NCI-H460 (cell line): Measurements from ENCODE around the gene RHOG. TPM values are rescaled to one million over a fixed set of nuclear protein-coding genes. Genes with fewer than 3 reads are reported as not detected.
"Not testable (repeated sequence)": the region's sequence is repeated elsewhere in the genome, so short reads cannot be mapped to it uniquely, and the experiment has no call there.

ENCODE experiments used
- DNase-seq: peaks from one replicate; pipeline ENCODE4 v3.0.0-alpha.2; 2016; ENCODE audit warnings: low read depth; ENCODE audit errors: extremely low read depth
- total RNA-seq: library from RNA; depleted of rRNA; stranded (reverse); fragments of >200 nt; shearing (Covaris generic); gene quantifications from 2 replicates; pipeline ENCODE4 v1.2.3, GENCODE V29; 2014

The RHOG gene
- total RNA-seq, 1 experiment from 2014 or later = 15.4 TPM

DNA sequence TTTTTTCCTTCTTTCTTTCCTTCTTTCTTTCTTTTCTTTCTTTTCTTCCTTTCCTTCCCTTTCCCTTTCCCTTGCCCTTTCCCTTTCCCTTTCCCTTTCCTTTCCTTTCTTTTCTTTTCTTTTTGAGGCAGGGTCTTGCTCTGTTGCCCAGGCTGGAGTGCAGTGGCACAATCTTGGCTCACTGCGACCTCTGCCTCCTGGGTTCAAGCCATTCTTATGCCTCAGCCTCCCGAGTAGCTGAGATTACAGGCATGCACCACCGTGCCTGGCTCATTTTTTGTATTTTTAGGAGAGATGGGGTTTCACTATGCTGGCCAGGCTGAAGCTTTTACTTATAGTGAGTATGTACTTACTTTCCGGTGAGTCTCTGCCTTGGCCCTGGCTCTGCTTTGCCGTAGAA lies 25.9 kb downstream of the RHOG start:
- not testable (repeated sequence) for DNase-seq

DNA sequence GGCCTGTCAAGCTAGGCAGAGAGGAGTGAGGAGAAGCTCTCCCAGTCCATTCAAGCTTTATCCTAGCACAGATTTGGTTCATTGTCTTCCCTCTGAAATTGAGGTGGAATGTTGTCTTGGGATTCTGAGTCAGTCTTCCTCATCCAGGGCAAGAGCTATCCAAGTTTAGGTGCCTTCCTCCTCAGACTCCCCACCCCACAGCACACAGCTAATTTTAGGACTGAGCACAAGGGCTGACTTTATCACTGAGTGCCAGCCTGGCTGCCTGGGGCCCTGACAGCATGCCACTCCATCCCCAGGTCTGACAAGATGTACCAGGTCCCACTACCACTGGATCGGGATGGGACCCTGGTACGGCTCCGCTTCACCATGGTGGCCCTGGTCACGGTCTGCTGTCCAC lies 29.8 kb downstream of the RHOG start:
- no peak for DNase-seq

DNA sequence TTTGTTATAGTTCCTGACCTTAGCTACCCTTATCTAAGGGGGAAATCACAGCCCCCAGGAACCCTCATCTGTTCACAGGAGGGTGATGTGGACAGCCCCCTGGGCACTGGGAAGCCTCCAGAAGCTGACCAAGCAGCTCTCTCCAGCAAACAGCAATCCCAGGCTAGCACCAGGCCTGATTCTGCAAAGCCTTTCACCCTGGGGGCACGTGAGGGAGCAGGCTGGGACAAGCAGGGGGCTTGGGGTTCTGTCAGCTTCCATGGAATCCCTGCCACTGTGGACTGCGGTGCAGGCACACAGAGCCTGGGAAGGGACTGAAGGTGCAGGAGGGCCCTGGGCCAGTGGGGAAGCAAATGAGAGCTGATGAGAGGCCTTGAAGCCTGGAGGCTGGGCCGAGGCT lies 30.3 kb downstream of the RHOG start:
- DNase-seq = no peak

DNA sequence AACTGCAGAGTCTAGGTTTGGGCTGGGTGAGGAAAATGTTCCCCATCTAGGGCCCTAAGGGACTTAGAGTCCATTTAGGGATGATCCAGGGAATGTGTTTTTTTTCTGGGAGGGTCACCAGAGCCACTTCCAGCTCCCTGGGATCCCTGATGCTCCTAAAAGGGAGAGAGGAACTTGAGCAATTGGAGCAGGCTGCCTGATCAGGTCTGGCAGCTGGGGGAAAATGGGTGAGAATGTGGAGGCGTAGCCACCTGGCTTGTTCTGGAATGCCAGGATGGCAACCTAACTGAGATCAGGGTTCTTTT lies 31.2 kb downstream of the RHOG start:
- DNase-seq = no peak

DNA sequence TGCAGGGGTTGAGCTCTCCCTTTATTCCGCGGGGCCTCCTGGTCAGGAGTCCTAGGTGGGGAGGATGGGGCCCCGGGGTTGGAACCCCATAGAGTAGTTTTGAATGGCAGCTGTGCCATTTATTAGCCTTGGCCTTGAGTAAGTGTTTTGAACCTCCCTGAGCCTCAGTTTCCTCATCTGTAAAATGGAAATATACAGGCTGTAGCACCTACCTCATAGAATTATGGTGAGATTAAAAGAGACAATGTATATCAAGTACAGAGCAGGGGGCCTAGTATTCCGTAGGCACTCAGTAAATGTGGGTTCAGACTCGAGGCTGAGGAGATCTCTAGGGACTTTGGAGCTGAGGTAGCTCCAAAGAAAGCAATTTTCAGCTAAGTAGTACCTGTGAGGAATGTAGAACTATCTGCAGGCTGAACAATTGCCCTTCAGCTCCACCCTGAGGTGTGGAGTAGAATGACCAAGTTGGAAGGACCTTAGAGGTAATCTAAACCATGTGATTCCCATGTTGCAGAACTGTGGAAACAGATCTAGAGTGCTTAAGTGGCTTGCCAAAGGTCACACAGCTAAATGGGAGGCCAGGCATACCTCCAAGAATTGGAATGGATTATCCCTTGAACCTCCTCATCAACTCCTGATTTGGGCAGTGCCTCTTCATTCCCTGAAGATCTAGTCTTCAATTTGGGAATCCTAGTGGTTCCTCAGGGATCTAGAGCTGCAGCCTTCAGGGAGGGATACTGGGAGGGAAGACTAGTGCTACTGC lies 31.7 kb downstream of the RHOG start:
- DNase-seq = peak; percentile 31

DNA sequence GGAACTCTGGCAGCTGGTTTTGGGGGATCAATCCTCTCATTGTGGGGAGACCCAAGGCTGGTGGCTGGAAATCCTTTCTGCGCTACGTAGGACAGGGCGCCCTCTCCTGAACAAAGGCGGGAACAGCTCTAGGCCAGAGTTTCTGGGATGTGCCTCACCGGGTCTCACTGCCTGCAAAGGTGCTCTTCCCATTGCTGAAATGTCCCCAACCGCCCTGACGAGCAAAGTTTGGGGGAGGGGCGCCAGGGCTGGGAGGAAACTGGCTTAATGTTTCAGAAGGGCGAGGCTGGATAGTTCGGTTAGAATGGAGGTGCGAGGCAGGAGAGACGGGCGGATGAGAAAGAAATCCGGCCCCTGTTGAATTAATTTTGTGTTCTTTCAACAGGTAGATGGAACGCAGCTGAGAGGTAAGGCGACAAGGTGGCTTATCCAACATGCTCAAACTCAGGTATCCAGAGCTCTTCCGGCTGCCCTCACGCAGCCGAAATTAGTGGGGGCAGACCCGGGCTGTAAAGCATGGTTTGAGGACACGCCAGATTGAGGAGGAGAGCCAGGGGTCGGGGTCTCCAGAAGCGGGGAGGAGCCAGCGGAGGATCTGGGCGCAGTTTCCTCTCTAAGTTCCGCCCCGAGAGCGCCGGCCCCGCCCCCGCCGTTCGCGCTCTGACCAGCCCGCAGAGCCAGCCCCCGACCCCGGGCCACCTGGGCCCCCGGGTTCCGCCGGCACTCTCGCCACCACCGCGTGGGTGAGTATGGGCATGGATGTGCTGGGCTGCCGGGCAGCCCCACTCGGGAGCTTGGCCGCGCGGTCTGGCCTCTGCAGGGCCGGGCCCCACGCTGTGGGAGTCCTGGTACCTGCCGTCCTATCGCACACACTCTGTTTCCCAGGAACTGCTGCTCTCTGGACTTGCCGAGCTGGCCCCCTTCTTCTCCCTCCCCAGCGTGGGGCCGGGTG lies 32.6 kb downstream of the RHOG start, which contains the start of gene PGAP2:
PGAP2 (plus strand) TSS at position 652 of the 952 bp plus-strand sequence. CDS start 2,700 bp downstream, outside the sequence.
- peak; percentile 41 for DNase-seq

DNA sequence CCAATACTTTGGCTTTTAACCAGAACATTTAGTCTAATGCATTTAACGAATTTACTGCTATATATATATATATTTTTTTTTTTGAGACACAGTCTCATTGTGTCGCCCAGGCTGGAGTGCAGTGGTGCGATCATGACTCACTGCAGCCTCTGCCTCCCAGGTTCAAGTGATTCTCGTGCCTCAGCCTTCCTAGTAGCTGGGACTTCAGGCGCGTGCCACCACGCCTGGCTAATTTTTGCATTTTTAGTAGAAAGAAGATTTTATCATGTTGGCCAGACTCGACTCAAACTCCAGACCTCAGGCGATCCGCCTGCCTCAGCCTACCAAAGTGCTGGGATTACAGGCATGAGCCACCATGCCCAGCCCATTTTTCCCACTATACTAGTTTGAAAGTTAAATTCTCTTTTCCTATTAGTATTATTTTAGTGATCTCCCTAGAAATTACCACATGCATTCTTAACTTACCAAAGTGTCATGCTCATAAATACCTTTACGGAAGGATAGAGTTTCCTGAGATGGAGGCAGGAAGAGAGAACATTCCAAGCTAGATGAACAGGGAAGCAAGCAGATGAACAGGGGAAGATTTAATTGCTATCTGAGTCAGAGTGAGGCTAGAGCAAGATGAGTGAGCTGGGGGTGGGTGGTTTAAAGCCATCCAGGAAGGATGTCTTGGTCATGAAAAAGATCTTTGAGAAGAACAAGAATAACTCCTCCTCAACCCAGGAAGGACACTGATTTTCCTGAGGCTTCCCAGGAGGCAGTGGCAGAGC lies 36.8 kb downstream of the RHOG start:
- DNase-seq = no peak

DNA sequence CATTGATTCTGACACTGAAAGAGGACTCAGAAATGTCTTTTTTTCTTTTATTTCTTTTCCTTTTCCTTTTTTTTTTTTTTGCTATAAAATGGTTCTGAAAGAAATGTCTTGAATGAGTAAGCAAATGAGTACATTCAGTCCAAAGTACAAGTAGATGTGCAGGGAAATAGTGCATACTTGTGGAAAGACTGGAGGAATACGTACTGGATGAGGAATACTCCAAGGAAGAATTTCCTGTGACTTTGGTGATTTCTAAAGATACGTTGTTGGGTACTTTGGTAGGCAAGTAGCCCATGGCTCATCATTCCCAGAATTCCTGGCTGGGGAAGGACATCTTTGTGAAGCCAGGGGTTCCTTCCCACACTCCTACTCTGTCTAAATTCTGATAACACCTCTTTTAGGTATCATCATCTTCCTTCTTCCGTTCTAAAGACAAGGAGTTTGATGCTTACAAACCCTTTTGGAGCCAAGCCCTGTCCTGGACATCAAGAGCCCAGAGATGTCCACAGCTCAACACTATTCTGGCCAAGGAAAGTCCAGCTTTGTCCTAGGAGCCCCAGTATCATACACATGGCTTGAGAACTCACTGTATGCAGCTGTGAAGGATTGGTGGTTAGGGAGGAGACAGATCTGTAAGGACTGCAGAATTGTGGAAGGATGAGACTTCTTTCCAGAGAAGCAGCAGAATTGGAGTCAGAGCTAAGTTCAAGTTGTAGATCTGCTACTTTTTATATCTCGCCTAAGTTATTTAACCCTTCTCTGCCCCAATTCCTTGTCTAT lies 38.6 kb downstream of the RHOG start:
- DNase-seq = no peak

DNA sequence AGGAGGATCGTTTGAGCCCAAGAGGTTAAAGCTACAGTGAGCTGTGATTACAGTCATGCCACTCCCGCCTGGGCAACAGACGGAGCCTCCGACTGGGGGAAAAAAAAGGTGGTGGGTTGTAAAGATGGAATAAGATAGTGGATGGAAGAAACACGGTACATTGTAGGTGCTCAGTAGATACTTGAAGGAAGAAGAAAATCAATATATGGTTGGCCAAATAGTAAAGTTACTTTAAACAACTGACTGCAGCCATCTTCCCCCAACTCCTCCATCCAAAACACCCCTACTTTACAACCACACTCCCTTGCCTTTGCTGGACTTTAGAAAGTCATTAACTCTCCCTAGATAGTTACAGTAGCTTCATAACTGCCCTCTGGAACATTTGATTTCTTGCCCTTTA lies 40.9 kb downstream of the RHOG start:
- no peak for DNase-seq

DNA sequence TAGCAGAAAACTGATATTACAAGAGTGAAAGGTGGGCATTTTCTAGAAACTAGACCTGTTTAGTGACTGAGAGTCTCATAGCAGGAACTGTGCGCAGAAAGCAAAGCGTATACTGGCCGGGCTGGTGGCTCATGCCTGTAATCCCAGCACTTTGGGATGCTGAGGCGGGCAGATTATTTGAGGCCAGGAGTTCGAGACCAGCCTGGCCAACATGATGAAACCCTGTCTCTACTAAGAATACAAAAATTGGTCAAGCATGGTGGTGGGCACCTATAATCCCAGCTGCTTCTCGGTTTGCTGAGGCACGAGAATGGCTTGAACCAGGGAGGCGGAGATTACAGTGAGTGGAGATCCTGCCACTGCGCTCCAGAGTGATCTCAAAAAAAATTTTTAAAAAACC lies 41.6 kb downstream of the RHOG start:
- DNase-seq = no peak

DNA sequence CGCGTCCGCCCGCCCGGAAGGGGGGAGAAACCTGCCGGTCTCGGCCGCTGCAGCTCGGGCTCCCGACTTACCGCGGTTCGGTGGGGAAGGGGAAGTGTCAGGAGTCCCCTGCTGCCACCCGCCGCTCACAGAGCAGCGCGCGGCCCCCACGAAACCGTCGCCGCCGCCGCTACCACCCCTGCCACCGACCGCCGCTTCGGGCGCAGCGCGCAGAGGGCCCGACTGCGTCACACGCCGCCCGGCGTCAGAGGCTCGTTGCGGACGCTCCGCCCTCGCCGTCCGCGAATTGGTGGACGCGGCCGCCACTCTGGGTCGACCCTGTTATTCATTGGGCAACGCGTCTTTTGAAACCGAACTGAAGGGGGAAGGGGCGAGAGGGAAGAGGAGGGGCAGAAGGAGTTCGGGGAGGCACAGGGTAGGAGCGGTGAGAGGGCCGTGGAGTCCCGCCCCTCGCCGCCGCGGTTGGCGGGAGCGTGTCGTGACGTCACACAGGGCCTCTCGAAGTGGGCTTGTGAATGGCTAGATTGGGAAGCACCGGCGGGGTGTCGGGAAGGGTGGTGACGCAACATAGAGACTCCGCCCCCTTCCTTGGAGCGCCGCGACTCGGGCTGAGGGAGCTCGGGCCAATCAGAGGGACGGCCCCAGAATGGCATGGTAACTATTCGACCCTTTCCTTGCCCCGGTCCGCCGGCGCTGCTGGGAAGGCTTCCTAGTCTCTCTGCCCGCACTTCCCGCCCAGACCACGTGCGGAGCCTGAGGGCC lies 43.2 kb downstream of the RHOG start, which contains the start of gene NUP98:
NUP98 (minus strand) TSS at position 226 of the 762 bp plus-strand sequence. CDS start 15,437 bp downstream, outside the sequence.
- DNase-seq = peak; percentile 98

DNA sequence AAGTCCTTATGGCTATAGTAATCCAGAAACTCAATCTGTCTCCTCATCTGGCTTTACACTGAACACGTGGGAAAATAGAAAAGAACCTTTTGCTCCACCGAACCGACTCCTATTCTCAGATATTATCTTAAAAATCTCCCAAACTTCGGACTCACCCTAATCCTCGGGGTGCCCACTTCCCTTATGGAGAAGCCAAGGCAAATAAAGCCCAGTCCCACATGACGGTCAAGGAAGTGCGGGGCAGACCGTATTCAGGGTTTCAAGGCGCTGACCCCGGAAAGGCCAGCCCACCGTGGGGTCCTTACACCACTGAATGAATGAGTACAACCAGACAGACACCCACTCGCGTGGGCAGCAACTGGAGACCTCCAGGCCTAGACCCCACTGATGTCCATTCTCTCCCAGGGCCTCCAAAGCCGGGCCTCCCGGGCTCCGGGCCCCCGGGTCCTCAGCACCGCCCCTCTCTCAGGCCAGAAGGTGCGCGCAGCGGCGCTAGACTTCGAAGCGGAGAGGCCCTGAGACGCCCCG lies 43.9 kb downstream of the RHOG start:
- no peak for DNase-seq

DNA sequence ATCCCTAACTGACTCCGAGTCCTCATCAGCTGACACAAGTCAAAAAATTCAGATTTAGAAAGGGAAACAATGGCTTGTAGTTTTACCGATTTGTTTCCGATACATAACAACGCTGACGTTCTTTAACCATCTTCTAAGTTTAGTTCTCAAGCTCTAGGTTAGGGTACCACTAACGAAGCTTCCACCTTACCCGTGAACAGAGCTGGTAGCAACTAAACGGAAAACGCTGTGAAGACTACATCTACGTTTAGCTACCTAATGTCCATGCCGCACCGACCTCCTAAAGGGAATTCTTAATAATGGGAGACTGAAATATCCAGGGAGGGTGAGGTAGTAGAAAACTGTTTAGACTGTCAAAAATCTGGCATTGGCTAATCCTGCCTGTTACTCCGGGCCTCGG lies 44.4 kb downstream of the RHOG start:
- DNase-seq = no peak

DNA sequence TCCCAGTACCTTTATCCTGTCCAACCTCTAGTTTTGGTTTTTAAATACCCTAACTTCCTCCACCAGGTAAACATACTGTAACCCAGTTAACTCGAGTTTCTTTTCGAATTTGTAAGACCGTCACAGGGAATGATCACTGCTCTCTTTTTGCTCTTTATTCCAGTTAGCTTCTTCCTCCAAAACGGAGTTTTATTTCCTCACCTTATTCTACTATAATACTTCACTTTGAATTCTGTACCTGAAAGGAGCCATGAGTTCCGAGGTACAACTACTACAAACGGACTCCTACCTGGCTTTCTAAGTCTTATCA lies 44.8 kb downstream of the RHOG start:
- DNase-seq = no peak

DNA sequence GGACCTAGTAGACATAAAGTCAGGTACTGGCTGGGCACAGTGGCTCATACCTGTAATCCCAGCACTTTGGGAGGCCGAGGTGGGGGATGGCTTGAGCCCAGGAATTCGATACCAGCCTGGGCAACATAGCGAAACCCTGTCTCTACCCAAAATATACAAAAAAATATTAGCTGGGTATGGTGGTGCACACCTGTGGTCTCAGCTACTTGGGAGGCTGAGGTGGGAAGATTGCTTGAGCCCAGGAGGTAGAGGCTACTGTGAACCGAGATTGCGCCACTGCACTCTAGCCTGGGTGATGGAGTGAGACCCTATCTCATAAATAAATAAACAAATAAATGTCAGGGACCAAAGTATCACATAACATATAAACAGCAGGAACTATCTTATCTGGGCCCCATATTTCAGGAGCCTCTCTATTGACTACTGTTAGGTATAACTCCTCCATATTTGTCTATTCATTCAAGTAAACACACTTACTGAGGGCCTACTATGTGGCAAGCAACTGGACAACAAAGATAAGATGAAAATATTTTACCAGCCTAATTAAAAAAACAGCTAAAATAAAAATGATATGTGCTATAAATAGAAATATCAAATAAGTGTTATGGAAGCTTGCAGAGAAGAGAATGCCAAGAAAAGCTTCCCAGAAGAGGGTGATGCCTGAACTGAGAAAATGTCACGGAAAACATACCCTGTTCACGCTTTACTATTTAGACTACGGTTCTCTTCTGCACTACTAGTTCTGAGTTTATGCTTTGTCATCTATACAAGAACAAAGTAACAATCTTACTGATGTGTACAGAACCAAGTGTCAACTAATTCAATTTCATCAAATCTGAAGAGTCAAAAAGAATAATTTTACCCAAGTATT lies 45.4 kb downstream of the RHOG start:
- no peak for DNase-seq

DNA sequence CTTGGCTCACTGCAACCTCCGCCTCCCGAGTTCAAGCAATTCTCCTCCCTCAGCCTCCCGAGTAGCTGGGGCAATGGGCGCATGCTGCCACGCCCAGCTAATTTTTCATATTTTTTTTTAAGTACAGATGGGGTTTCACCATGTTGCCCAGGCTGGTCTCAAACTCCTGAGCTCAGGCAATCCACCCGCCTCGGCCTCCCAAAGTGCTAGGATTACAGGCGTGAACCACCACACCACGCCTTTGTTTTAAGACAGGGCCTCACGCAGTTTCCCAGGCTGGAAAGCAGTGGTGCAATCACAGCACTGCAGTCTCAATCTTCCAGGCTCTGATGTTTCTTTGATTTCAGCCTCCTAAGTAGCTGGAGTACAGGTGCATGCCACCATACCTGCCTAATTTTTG lies 46.4 kb downstream of the RHOG start:
- DNase-seq = not testable (repeated sequence)

DNA sequence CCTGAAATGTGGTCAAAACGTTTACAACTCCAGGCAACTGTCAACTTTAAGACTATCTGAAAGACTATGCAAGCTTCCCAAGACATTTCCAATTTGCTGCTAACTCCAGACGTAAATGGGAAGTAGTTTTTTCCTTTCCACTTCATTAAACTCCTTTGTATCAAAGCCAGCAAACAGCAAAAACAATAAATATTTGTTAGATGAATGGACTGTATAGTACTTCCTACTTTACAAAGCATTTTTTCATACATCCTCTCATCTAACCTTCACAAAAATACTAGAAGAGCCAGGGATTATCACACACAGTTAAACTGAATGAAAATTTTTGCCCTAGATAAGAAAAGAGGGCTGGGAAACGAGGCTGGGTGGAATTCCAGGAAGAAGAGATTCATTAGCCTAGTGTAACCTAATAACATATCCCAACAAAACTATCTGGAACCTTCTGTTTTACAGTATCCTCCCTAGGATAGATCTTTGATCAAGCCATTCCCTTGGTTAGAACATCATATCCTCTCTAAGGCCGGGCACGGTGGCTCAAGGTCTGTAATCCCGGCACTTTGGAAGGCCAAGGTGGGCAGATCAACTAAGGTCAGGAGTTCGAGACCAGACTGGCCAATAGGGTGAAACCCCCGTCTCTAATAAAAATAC lies 53.9 kb downstream of the RHOG start:
- DNase-seq = no peak

DNA sequence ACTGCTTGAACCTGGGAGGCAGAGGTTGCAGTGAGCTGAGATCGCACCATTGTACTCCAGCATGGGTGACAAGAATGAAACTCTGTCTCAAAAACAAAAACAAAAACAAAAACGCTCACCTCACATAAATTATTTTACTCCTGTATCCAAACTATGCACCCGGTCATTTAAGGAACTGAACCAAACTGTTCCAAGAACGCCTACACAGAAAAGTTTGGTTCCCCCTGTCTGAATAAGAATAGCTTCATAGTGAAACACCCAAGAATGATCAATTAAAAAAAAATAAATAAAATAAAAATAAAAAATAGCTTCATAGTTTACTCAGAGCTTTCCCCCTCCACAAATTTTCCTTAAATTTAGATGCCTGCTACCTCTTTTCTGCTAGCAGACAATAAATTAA lies 57.1 kb downstream of the RHOG start:
- no peak for DNase-seq
